GM23248 (cell line): ENCODE results near the gene ANKRD11. TPM values are rescaled to one million over a fixed set of nuclear protein-coding genes. Genes with fewer than 3 reads are reported as not detected.

Source experiments
- DNase-seq: peaks from one replicate; pipeline ENCODE4 v3.0.0-alpha.2; 2015
- H2AFZ ChIP-seq: fragments of 200-600 bp; sonication (generic); 2 replicates; pipeline ENCODE4 v1.6.1; 2016; ENCODE audit warnings: antibody characterized with exemption
- H3F3A ChIP-seq: fragments of 200-600 bp; sonication (generic); 2 replicates; pipeline ENCODE4 v1.6.1; 2016; ENCODE audit warnings: mild to moderate bottlenecking, antibody characterized with exemption, mixed run types; ENCODE audit not compliant: insufficient read depth
- H3K27ac ChIP-seq: fragments of 200-600 bp; sonication (generic); 2 replicates; pipeline ENCODE4 v1.5.1; 2016; ENCODE audit warnings: mild to moderate bottlenecking
- H3K27me3 ChIP-seq: fragments of 200-600 bp; sonication (generic); replicated peaks from 2 replicates; pipeline ENCODE4 v1.6.1; 2016; ENCODE audit warnings: mild to moderate bottlenecking; ENCODE audit not compliant: insufficient read depth
- H3K36me3 ChIP-seq: fragments of 200-600 bp; sonication (generic); 2 replicates; pipeline ENCODE4 v1.6.1; 2016; ENCODE audit warnings: low read depth, mild to moderate bottlenecking
- H3K4me1 ChIP-seq: fragments of 200-600 bp; sonication (generic); 2 replicates; pipeline ENCODE4 v1.6.1; 2016; ENCODE audit warnings: mild to moderate bottlenecking; ENCODE audit not compliant: insufficient read depth
- H3K4me2 ChIP-seq: fragments of 200-600 bp; sonication (generic); one replicate; pipeline ENCODE4 v1.6.1; 2016; ENCODE audit warnings: mild to moderate bottlenecking; ENCODE audit not compliant: unreplicated experiment
- H3K4me3 ChIP-seq: fragments of 200-600 bp; sonication (generic); 2 replicates; pipeline ENCODE4 v1.5.1; 2016; ENCODE audit warnings: mild to moderate bottlenecking
- H3K79me2 ChIP-seq: fragments of 200-600 bp; sonication (generic); 2 replicates; pipeline ENCODE4 v1.6.1; 2016; ENCODE audit warnings: mild to moderate bottlenecking; ENCODE audit not compliant: insufficient read depth
- H3K9ac ChIP-seq: fragments of 200-600 bp; sonication (generic); 2 replicates; pipeline ENCODE4 v1.6.1; 2016; ENCODE audit warnings: mild to moderate bottlenecking
- H3K9me2 ChIP-seq: fragments of 200-600 bp; sonication (generic); 2 replicates; pipeline ENCODE4 v1.6.1; 2016; ENCODE audit warnings: mixed run types, mild to moderate bottlenecking, moderate library complexity; ENCODE audit not compliant: insufficient read depth
- H3K9me3 ChIP-seq: fragments of 200-600 bp; sonication (generic); one replicate; pipeline ENCODE4 v1.6.1; 2017; ENCODE audit warnings: low read depth
- H4K20me1 ChIP-seq: fragments of 200-600 bp; sonication (generic); 2 replicates; pipeline ENCODE4 v1.6.0; 2016; ENCODE audit not compliant: insufficient read depth
- EZH2 ChIP-seq: fragments of 200-600 bp; sonication (generic); IDR thresholded peaks from 2 replicates; pipeline ENCODE4 v1.6.1; 2018; ENCODE audit warnings: antibody characterized with exemption, mild to moderate bottlenecking; ENCODE audit not compliant: insufficient read depth, poor library complexity, severe bottlenecking
- EZH2phosphoT487 ChIP-seq: fragments of 200-600 bp; sonication (generic); IDR thresholded peaks from 2 replicates; pipeline ENCODE4 v1.6.1; 2018; ENCODE audit warnings: antibody characterized with exemption, moderate library complexity, mild to moderate bottlenecking, low read depth; ENCODE audit not compliant: insufficient read depth
- WGBS, 2 experiments: methylation state at CpG; one replicate each; pipeline ENCODE4 v1.1.6; 2015 to 2017; ENCODE audit warnings: low lambda C conversion rate in 2 of 2, low coverage in 1 of 2; ENCODE audit errors: missing lambda C conversion rate in 2 of 2; 5-methylcytosine and 5-hydroxymethylcytosine counted together
- in situ Hi-C: fragments of 300-500 bp; cut with MboI; formaldehyde crosslinking; loops from 2 replicates; pipeline ENCODE4 v1.15.0; 2020
- polyA plus RNA-seq: library from polyadenylated mRNA; unstranded; fragments of >200 nt; fragmentation: Nextera tagmentation; extraction: Ambion mirVana; gene quantifications from 2 replicates; pipeline ENCODE4 v1.2.1, GENCODE V29; 2016
- small RNA-seq: library from RNA; depleted of rRNA; stranded (forward); fragments of <200 nt; gene quantifications from one replicate; pipeline ENCODE3, GENCODE V24; 2014; ENCODE audit warnings: low read depth, low replicate concordance
- total RNA-seq: library from RNA; depleted of rRNA; stranded (reverse); fragments of >200 nt; shearing (Covaris generic); gene quantifications from 2 replicates; pipeline ENCODE4 v1.2.3, GENCODE V29; 2014; rRNA removed

ANKRD11 gene
- total and polyA plus RNA-seq, 2 experiments from 2014 or later: 39.3 to 84.7 TPM

DNA sequence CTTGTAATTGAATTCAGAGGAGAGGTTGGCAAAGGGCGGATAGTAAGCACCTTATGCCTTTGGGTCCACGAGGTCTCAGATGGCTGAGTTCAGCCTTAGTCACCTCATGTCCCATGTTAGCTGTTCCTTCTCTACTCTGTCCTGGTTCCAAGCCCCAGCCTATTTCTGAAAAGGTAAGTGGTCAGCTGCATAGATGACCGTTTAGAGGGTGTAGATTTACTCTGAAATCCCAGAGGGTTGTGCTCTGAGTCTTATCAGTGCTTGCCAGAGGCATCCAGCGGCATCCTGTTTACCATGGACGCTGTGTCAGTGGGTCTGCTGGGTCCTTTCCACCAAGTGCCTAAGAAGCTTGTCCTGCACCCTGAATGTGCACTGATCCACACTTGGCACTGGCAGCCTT is 271.0 kb downstream of the ANKRD11 start:
- Histone ChIP-seq H3F3A (peaks cover 12% of the 10 kb centered on the region; the same call in 1 of the 2 replicates), H3K4me2 (no peak overlapping the region), H3K79me2 (peaks cover 44% of the 10 kb centered on the region), H3K27me3 (no peaks in the 10 kb centered on the region), H3K4me3 (no peak overlapping the region), H3K27ac (no peak overlapping the region), H4K20me1 (no peaks in the 10 kb centered on the region), H3K9ac (no peak overlapping the region), H3K36me3 (peaks cover 23% of the 10 kb centered on the region; the same call in 1 of the 2 replicates), H3K4me1 (peaks cover 9% of the 10 kb centered on the region; the same call in 1 of the 2 replicates), H3K9me2 (no peaks in the 10 kb centered on the region), H2AFZ (no peak overlapping the region), H3K9me3 (no peaks in the 10 kb centered on the region)
- 75 to 77% methylated on average over 5 of the region's 5 CpGs for WGBS, 2 experiments
- TF ChIP-seq EZH2: no peak
- no peak for TF ChIP-seq EZH2phosphoT487
- DNase-seq: no peak
- in situ Hi-C loops: no loop called here

Small RNA genes within 50 kb of the gene (small RNA-seq; reads per million reads assigned to genes)
- gene RNU6-430P: not detected

Other genes starting within 250 kb of the ANKRD11 start
- 155 and 215 TPM in 2 replicates for gene SPG7, start 17.8 kb upstream of the ANKRD11 start, total RNA-seq
- 47.5 and 53.9 TPM in 2 replicates for gene SPG7, start 17.8 kb upstream of the ANKRD11 start, polyA plus RNA-seq
- gene RPL13, start 70.1 kb upstream of the ANKRD11 start, total RNA-seq: 3,580 and 6,666 TPM in 2 replicates
- gene RPL13, start 70.1 kb upstream of the ANKRD11 start, polyA plus RNA-seq: 1,418 and 1,480 TPM in 2 replicates
- gene CPNE7, start 85.2 kb upstream of the ANKRD11 start, total RNA-seq: 7.7 and 10.1 TPM in 2 replicates
- gene CPNE7, start 85.2 kb upstream of the ANKRD11 start, polyA plus RNA-seq: 4.7 and 5.3 TPM in 2 replicates
- gene DPEP1, start 123.1 kb upstream of the ANKRD11 start, total RNA-seq: not detected in 2 replicates
- not detected in 2 replicates for gene DPEP1, start 123.1 kb upstream of the ANKRD11 start, polyA plus RNA-seq
- 85.7 and 111 TPM in 2 replicates for gene CHMP1A, start 167.1 kb upstream of the ANKRD11 start, total RNA-seq
- 97.2 and 102 TPM in 2 replicates for gene CHMP1A, start 167.1 kb upstream of the ANKRD11 start, polyA plus RNA-seq
- 1.8 and 2.7 TPM in 2 replicates for gene SPATA33, start 167.3 kb upstream of the ANKRD11 start, total RNA-seq
- 7.5 and 8.6 TPM in 2 replicates for gene SPATA33, start 167.3 kb upstream of the ANKRD11 start, polyA plus RNA-seq
- gene CDK10, start 196.1 kb upstream of the ANKRD11 start, total RNA-seq: 43.8 and 49.6 TPM in 2 replicates
- 51.9 and 52.8 TPM in 2 replicates for gene CDK10, start 196.1 kb upstream of the ANKRD11 start, polyA plus RNA-seq
- 19.2 and 27.5 TPM in 2 replicates for gene SPATA2L, start 211.1 kb upstream of the ANKRD11 start, total RNA-seq
- gene SPATA2L, start 211.1 kb upstream of the ANKRD11 start, polyA plus RNA-seq: 10.3 and 12.7 TPM in 2 replicates
- gene VPS9D1, start 230.3 kb upstream of the ANKRD11 start, total RNA-seq: 15.8 and 19.5 TPM in 2 replicates
- 4.8 and 5.6 TPM in 2 replicates for gene VPS9D1, start 230.3 kb upstream of the ANKRD11 start, polyA plus RNA-seq
- 12.0 and 19.3 TPM in 2 replicates for gene ZNF276, start 231.0 kb upstream of the ANKRD11 start, total RNA-seq
- 4.2 and 4.3 TPM in 2 replicates for gene ZNF276, start 231.0 kb upstream of the ANKRD11 start, polyA plus RNA-seq